ENCODE data around the gene ZNF579.

ZNF579 gene

GRCh38 chr19:55615543-55616394 is 35.1 kb upstream of the ZNF579 start:
- TF ChIP-seq, protein P1, sequence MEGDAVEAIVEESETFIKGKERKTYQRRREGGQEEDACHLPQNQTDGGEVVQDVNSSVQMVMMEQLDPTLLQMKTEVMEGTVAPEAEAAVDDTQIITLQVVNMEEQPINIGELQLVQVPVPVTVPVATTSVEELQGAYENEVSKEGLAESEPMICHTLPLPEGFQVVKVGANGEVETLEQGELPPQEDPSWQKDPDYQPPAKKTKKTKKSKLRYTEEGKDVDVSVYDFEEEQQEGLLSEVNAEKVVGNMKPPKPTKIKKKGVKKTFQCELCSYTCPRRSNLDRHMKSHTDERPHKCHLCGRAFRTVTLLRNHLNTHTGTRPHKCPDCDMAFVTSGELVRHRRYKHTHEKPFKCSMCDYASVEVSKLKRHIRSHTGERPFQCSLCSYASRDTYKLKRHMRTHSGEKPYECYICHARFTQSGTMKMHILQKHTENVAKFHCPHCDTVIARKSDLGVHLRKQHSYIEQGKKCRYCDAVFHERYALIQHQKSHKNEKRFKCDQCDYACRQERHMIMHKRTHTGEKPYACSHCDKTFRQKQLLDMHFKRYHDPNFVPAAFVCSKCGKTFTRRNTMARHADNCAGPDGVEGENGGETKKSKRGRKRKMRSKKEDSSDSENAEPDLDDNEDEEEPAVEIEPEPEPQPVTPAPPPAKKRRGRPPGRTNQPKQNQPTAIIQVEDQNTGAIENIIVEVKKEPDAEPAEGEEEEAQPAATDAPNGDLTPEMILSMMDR (conservative IDR thresholded peaks at IDR 0.05), result no peak
- no peak overlapping the region for H3K27ac ChIP-seq

DNA sequence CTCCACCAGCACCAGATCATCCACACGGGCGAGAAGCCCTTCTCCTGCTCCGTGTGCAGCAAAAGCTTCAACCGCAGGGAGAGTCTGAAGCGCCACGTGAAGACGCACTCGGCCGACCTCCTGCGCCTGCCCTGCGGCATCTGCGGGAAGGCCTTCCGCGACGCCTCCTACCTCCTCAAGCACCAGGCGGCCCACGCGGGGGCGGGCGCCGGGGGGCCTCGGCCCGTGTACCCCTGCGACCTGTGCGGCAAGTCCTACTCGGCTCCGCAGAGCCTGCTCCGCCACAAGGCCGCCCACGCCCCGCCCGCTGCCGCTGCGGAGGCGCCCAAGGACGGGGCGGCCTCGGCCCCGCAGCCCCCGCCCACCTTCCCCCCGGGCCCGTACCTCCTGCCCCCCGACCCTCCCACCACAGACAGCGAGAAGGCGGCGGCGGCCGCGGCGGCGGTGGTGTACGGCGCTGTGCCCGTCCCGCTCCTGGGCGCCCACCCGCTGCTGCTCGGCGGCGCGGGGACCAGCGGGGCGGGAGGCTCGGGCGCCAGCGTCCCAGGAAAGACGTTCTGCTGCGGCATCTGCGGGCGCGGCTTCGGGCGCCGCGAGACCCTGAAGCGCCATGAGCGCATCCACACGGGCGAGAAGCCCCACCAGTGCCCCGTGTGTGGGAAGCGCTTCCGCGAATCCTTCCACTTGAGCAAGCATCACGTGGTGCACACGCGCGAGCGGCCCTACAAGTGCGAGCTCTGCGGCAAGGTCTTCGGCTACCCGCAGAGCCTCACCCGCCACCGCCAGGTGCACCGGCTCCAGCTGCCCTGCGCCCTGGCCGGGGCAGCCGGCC is 34.3 kb upstream of the ZNF579 start:
- H3K27ac ChIP-seq, result no peak overlapping the region
- TF ChIP-seq, protein P1 (conservative IDR thresholded peaks at IDR 0.05), result no peak

DNA sequence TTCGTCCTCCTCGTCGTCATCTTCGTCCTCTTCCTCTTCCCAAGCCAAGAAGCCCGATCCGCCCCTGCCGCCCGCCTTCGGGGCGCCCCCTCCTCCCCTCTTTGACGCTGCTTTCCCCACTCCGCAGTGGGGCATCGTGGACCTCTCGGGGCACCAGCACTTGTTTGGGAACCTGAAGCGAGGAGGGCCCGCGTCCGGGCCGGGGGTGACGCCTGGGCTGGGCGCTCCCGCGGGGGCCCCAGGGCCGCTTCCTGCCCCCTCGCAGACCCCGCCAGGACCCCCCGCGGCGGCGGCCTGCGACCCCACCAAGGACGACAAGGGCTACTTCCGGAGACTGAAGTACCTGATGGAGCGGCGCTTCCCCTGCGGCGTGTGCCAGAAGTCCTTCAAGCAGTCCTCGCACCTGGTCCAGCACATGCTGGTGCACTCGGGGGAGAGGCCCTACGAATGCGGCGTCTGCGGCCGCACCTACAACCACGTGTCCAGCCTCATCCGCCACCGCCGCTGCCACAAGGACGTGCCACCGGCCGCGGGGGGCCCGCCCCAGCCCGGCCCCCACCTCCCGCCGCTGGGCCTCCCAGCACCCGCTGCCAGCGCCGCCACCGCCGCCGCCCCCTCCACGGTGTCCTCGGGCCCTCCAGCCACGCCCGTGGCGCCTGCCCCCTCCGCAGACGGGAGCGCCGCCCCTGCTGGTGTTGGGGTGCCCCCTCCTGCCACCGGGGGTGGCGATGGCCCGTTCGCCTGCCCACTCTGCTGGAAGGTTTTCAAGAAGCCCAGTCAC is 33.5 kb upstream of the ZNF579 start:
- TF ChIP-seq, protein P1 (conservative IDR thresholded peaks at IDR 0.05), result no peak
- H3K27ac ChIP-seq, result no peak overlapping the region

DNA sequence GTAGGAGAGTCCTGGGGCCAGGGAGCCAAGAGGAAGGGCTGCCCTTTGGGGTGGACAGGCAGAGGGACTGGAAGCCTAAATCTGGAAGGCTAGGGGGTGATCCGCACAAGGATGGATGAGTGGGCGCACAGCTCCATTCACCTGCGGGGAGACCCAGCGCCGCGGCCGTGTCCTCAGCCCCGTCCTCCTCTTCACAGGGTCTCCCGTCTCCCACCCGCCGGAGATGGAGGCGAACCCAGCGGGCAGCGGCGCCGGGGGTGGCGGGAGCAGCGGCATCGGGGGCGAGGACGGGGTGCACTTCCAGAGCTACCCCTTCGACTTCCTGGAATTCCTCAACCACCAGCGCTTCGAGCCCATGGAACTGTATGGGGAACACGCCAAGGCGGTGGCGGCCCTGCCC is 32.7 kb upstream of the ZNF579 start:
- TF ChIP-seq, protein P1 (conservative IDR thresholded peaks at IDR 0.05), result no peak
- no peak overlapping the region for H3K27ac ChIP-seq

DNA sequence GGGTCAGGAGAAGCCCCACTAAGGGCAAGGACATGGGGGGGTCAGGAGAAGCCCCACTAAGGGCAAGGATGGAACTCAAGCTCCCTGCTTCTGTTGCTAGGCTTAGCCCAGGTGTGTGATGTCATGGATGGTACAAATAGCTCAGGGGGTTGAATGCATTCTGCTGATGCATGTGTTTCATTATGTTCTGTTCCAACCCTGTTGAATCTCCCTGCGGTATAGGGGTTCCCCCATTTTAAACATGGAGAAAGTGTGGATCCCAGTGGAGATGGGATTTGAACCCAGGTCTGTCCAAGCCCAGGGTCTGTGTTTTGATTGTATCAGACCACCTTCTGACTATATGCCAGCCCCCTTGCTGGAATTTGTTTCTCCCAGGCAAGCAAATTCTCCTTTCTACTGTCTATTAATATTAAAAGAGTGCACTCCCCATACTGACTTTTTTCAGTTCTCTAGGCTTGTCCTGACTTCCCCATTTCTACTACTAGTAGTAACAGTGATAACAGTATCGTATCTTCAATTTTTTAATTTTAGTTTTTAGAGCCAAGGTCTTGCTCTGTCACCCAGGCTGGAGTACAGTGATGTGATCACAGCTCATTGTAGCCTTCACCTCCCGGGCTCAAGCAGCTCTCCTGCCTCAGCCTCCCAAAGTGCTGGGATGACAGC is 31.5 kb upstream of the ZNF579 start:
- H3K27ac ChIP-seq, result no peak overlapping the region
- TF ChIP-seq, protein P1 (conservative IDR thresholded peaks at IDR 0.05), result no peak

DNA sequence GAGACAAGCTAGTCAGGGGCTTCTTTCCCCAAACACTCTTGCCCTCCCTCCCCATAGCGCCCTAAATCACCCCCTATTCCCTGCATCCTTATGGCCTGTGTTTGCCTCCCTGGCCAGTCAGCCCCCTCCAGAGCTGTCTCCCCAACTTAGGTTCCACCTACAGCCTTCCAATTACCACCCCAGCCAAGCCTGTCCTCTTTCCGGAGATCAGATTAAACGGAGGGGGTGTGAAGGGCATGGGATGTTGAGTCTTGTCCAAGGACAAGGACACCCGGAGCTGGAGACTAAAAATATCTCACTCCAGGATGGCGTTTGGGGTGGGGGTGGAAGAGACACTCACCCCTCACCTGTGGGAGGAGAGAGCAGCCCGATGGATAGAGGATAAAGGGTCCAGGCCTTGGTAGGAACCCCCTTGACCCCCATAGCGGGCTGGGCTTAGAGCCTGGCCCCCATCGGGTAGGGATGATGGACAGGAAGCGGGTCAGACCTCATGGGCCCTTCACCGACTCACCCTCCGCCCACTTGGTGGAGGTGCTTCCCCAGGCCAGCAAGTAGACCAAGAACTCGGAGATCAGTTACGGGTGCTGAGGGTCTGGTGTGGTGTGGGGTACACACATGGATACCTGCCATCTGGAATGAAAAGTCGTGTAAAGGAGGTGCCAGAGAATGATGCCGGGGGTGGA is 30.8 kb upstream of the ZNF579 start:
- TF ChIP-seq, protein P1 (conservative IDR thresholded peaks at IDR 0.05), result no peak
- H3K27ac ChIP-seq, result no peak overlapping the region

All from VCaP (cell line).